ENCODE results near the gene MRPL40.
A peak's percentile ranks its signal among the peaks of the same experiment; 100 is the strongest.
"Not testable (repeated sequence)": the region's sequence is repeated elsewhere in the genome, so short reads cannot be mapped to it uniquely, and the experiment has no call there.

The MRPL40 gene

GRCh38 chr22:19442166-19442565 lies 9.8 kb downstream of the MRPL40 start:
- DNase-seq: no peak

- DNase-seq: no peak
Observed at GRCh38 chr22:19443544-19444211, 11.3 kb downstream of the MRPL40 start.

- not testable (repeated sequence) for DNase-seq
Observed at GRCh38 chr22:19445279-19445982, 13.1 kb downstream of the MRPL40 start.

- no peak for DNase-seq
Observed at GRCh38 chr22:19446603-19447329, 14.4 kb downstream of the MRPL40 start.

GRCh38 chr22:19447330-19448075 lies 15.2 kb downstream of the MRPL40 start, which contains the start of gene C22orf39:
Gene C22orf39, minus strand, starts transcription at chr22:19447711. Its CDS starts 23 bp downstream, at chr22:19447688.
- DNase-seq: peak; percentile 85

- DNase-seq: peak; percentile 78
Observed at GRCh38 chr22:19448076-19448607, 15.8 kb downstream of the MRPL40 start.

- no peak for DNase-seq
Observed at GRCh38 chr22:19448739-19449421, 16.5 kb downstream of the MRPL40 start.

GRCh38 chr22:19449422-19449767 lies 17.1 kb downstream of the MRPL40 start:
- DNase-seq: no peak

GRCh38 chr22:19450363-19451175 lies 18.2 kb downstream of the MRPL40 start:
- DNase-seq: no peak

- no peak for DNase-seq
Observed at GRCh38 chr22:19451570-19451969, 19.2 kb downstream of the MRPL40 start.

GRCh38 chr22:19453718-19454117 lies 21.4 kb downstream of the MRPL40 start:
- DNase-seq: no peak

GRCh38 chr22:19454156-19454555 lies 21.8 kb downstream of the MRPL40 start:
- DNase-seq: no peak

GRCh38 chr22:19455033-19455432 lies 22.7 kb downstream of the MRPL40 start:
- no peak for DNase-seq

GRCh38 chr22:19455585-19456370 lies 23.4 kb downstream of the MRPL40 start:
- no peak for DNase-seq

- no peak for DNase-seq
Observed at GRCh38 chr22:19456541-19456940, 24.2 kb downstream of the MRPL40 start.

- no peak for DNase-seq
Observed at GRCh38 chr22:19457828-19458428, 25.6 kb downstream of the MRPL40 start.

- no peak for DNase-seq
Observed at GRCh38 chr22:19460036-19460435, 27.7 kb downstream of the MRPL40 start.

GRCh38 chr22:19461506-19461905 lies 29.2 kb downstream of the MRPL40 start:
- DNase-seq: no peak

GRCh38 chr22:19463008-19463407 lies 30.7 kb downstream of the MRPL40 start:
- no peak for DNase-seq
